Measurements from ENCODE around the gene CAST.

DNA sequence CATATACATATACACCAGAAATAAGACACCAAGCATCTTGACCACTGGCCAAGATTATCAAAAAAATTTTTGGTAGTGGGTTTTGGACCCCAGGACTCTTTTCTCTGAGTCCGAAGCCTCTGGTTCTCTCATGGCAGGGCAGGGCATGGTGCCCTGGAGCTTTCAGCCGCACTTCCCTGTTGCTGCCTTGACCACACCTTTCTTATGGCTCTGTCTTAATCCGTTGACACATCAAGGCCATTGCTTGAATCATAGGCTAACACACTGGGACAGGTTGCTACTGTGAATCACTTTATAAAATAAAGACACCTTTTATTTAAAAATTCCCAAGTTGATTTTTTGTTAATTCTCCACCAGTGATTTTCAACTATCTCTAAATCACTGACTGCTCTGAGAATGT lies 45.4 kb upstream of the CAST start:
- TF ChIP-seq, protein P1, sequence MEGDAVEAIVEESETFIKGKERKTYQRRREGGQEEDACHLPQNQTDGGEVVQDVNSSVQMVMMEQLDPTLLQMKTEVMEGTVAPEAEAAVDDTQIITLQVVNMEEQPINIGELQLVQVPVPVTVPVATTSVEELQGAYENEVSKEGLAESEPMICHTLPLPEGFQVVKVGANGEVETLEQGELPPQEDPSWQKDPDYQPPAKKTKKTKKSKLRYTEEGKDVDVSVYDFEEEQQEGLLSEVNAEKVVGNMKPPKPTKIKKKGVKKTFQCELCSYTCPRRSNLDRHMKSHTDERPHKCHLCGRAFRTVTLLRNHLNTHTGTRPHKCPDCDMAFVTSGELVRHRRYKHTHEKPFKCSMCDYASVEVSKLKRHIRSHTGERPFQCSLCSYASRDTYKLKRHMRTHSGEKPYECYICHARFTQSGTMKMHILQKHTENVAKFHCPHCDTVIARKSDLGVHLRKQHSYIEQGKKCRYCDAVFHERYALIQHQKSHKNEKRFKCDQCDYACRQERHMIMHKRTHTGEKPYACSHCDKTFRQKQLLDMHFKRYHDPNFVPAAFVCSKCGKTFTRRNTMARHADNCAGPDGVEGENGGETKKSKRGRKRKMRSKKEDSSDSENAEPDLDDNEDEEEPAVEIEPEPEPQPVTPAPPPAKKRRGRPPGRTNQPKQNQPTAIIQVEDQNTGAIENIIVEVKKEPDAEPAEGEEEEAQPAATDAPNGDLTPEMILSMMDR (IDR thresholded peaks at IDR 0.05): no peak
- TF ChIP-seq POLR2A (IDR thresholded peaks at IDR 0.05): no peak

Measured in esophagus squamous epithelium (tissue), 4 donors.